GM06990 (cell line): ENCODE results near the gene KRTAP10-8.

Experiments used
- DNase-seq: peaks from one replicate; pipeline ENCODE4 v3.0.0-alpha.2; 2011; ENCODE audit not compliant: insufficient read length; ENCODE audit errors: extremely low read depth
- H3K27me3 ChIP-seq: replicated peaks from 2 replicates; pipeline ENCODE4 v1.6.0; 2011; ENCODE audit warnings: low read length; ENCODE audit not compliant: control insufficient read depth, insufficient read depth
- H3K36me3 ChIP-seq: 2 replicates; pipeline ENCODE4 v1.5.1; 2011; ENCODE audit warnings: low read length; ENCODE audit not compliant: control insufficient read depth, insufficient read depth
- H3K4me3 ChIP-seq: replicated peaks from 2 replicates; pipeline ENCODE4 v1.5.1; 2011; ENCODE audit warnings: low read depth, mild to moderate bottlenecking, control low read depth, low read length
- CTCF ChIP-seq: IDR thresholded peaks from 2 replicates; pipeline ENCODE4 v1.5.1; 2011; ENCODE audit warnings: low read length, control low read depth, mild to moderate bottlenecking, inconsistent platforms; ENCODE audit not compliant: insufficient read depth, poor library complexity, severe bottlenecking

The KRTAP10-8 gene

GRCh38 chr21:44568261-44568660, 43.6 kb upstream of the KRTAP10-8 start:
- Histone ChIP-seq H3K36me3 (no peaks in the 10 kb centered on the region), H3K4me3 (no peak overlapping the region), H3K27me3 (no peaks in the 10 kb centered on the region)
- TF ChIP-seq CTCF: no peak
- no peak for DNase-seq

GRCh38 chr21:44568667-44569556, 43.0 kb upstream of the KRTAP10-8 start:
- DNase-seq: no peak
- Histone ChIP-seq H3K27me3 (no peaks in the 10 kb centered on the region), H3K36me3 (no peaks in the 10 kb centered on the region), H3K4me3 (no peak overlapping the region)
- no peak for TF ChIP-seq CTCF

- no peaks in the 10 kb centered on the region for H3K27me3 ChIP-seq
- H3K36me3 ChIP-seq: no peaks in the 10 kb centered on the region
- H3K4me3 ChIP-seq: no peak overlapping the region
- DNase-seq: no peak
- TF ChIP-seq CTCF: no peak
Measured at GRCh38 chr21:44569861-44570517, 41.9 kb upstream of the KRTAP10-8 start.

- no peak for TF ChIP-seq CTCF
- no peaks in the 10 kb centered on the region for H3K36me3 ChIP-seq
- DNase-seq: no peak
- H3K27me3 ChIP-seq: no peaks in the 10 kb centered on the region
- H3K4me3 ChIP-seq: no peak overlapping the region
Measured at GRCh38 chr21:44571296-44571695, 40.6 kb upstream of the KRTAP10-8 start.

- no peaks in the 10 kb centered on the region for H3K27me3 ChIP-seq
- no peak for TF ChIP-seq CTCF
- no peak overlapping the region for H3K4me3 ChIP-seq
- no peak for DNase-seq
- no peaks in the 10 kb centered on the region for H3K36me3 ChIP-seq
Measured at GRCh38 chr21:44571844-44572782, 39.8 kb upstream of the KRTAP10-8 start.
